GM12801 (cell line): Measurements from ENCODE around the gene STAC3.

Experiments used
- TF ChIP-seq, protein P1 (sequence below): IDR thresholded peaks from one replicate; pipeline ENCODE4 v1.5.1; 2011; ENCODE audit warnings: control low read depth; ENCODE audit not compliant: insufficient read length; ENCODE audit errors: extremely low read depth

STAC3 gene

DNA sequence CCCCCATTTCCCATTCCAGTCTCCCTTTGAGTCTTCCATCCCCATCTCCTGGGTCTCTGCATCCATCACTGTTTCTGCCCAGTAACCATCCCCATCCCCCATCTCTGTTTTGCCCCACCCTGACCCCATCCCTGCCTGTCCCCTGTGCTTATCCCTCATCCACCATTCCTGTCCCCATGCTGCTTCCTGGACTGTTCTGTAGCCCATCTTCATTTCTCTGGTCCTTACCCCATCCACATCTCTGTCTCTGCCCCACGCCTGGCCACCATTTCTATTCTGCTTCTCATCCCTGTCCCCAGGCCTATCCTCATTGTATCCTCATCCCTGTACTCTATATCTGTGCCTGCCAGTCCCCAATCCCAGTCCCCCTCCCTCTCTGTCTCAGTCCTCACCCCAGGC is 30.2 kb downstream of the STAC3 start:
- TF ChIP-seq, protein P1, sequence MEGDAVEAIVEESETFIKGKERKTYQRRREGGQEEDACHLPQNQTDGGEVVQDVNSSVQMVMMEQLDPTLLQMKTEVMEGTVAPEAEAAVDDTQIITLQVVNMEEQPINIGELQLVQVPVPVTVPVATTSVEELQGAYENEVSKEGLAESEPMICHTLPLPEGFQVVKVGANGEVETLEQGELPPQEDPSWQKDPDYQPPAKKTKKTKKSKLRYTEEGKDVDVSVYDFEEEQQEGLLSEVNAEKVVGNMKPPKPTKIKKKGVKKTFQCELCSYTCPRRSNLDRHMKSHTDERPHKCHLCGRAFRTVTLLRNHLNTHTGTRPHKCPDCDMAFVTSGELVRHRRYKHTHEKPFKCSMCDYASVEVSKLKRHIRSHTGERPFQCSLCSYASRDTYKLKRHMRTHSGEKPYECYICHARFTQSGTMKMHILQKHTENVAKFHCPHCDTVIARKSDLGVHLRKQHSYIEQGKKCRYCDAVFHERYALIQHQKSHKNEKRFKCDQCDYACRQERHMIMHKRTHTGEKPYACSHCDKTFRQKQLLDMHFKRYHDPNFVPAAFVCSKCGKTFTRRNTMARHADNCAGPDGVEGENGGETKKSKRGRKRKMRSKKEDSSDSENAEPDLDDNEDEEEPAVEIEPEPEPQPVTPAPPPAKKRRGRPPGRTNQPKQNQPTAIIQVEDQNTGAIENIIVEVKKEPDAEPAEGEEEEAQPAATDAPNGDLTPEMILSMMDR = no peak

DNA sequence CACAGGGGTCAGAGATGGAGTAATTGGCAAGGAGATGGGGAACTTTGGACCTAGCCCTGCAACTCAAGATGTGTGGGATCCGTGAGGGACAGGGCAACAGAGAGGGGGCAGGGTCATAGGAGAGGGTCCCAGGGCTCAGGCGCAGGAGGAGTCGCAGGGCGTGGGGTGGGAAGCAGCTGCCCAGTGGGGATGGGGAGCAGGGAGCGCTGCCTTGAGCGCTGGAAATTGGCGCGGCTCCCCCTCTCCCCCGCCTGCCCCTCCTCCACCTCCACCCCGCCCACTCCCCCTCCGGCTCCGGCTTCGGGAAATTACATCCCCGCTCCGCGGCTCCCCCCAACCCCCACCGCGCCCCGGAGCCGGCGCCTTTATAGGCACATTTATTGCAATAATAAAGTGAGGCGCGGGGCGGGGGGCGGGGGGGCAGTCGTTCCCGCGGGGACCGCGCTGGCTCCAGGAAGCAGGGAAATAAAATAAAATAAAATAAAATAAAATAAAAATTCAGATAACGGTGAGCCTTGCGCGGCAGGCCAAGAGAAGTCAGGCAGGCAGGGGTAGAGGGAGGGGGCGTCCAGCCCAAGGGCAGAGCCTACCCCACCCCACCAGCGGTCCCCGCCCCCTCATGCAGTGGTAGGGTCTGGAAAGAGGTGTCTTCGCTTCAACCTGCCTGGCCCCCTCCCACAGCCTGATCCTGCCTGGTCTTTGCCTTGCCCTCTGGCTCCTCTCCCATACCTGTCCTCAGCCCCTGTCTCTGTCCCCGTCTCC is 30.8 kb downstream of the STAC3 start:
- TF ChIP-seq, protein P1 = no peak

DNA sequence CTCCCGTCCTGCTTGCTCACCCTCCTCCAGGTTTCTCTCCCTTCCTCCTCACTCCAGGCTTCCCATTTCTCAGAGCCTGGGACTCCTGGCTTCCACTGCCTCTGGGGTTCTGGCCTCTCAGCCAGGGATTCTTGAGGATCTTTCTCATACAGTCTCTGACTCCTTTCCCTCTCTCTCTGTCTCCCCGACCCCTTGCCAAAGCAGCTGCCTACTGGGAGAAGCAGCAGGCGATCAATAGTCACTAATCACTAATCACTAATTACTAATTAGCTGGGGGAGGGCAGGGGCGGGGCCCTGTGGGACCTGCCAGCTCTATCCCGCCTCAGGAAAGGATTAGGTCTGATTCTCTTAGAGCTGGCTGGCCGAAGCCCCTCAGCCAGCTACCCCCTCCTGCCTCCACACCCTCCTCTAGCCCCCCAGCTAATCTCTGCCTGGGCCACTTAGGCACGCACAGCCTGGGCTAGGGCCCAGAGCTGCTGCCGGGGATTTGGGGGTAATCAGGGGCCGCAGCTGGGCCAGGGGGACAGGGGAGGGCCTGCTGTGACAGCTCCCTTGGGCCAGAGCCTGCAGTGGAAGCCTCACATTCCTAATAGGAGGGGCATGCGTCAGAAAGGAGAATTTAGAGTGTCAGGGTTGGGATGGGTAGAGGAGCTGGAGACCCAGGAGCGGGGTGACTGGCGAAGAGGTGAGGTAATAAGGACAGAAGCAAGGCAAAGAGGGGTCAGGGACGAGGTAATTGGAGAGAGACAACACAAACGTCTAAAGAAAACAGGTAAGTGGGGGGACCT is 31.6 kb downstream of the STAC3 start:
- TF ChIP-seq, protein P1 = no peak

DNA sequence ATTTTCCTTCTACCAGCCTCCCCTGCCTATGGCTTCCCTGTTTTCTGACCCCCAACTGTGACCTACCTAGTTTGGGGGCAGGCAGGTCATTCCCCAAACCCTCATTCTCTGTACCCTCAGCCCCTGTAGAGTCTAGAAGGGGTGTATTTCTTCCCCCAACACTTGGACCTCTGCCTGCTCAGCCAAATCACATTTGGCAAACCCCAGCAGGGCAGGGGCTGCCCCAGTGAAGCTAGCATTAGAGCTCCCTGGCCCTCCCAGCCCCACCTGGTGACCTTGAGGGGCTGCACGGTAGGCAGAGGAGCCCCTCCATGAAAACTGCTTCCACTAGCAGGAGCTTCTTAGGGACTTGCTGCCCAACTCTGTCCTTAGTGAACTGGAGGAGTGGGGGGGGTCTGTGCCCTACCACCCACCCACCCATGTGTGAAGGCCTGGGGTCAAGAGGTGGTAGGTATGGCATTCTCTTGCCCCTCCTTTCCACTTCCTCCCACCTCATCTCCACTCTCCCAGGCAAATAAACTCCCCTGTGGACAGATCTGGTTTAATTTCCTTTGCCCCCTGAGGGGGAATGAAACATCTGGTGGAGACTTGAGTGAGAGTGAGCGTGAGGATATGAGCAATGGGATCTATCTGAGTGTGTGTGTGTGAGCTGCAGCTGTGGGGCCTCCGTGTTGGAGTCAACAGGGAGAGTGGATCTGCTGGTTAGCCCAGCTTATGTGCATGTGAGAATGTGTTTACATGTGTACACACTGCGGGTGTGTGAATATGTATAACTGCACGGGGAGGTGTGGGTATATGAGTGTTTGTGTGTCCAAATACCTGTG is 32.7 kb downstream of the STAC3 start:
- TF ChIP-seq, protein P1 = no peak

DNA sequence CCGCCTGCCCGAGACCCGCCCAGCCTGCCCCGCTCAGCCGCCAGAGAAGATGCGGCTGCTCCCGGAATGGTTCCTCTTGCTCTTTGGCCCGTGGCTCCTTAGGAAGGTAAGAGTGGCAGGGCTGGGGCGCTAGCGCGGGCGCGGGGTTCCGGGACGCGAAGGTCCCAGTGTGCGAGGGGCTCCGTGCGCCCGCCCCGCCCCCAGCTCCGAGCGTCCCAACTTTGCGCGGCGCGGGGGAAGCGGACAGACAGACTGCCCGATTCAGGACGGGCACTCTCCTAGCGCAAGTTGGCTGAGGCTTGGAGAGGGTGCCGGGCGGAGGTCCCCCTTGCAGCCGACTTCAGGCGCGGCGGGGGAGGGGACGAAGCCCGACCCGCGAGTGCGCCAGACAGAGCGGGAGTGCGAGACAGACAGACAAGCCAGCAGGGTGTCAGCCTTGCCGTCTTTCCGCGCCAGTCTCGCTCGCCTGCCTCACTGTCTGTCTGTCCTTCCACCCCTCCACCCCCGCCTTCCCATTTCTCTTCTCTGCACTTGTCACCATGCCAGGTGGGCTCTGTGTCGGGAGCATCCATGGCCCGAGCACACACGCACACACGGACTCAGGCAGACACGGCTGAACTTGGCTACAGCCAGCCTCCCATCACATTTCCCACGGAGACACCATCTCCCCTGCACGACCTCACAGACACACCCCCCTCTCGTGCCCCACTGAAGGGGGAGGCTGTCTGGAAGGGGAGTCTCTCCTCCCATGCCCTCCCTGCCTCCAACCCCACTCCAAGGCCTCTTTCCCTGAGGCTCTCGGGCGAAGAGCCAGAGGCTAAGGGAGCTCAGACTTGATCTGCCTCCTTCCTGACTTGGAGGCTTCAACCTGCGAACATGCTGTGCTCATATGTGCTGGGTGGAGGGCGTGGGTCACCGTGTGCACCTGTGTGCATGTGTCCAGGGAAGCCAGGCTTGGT is 33.8 kb downstream of the STAC3 start:
- TF ChIP-seq, protein P1 = no peak

DNA sequence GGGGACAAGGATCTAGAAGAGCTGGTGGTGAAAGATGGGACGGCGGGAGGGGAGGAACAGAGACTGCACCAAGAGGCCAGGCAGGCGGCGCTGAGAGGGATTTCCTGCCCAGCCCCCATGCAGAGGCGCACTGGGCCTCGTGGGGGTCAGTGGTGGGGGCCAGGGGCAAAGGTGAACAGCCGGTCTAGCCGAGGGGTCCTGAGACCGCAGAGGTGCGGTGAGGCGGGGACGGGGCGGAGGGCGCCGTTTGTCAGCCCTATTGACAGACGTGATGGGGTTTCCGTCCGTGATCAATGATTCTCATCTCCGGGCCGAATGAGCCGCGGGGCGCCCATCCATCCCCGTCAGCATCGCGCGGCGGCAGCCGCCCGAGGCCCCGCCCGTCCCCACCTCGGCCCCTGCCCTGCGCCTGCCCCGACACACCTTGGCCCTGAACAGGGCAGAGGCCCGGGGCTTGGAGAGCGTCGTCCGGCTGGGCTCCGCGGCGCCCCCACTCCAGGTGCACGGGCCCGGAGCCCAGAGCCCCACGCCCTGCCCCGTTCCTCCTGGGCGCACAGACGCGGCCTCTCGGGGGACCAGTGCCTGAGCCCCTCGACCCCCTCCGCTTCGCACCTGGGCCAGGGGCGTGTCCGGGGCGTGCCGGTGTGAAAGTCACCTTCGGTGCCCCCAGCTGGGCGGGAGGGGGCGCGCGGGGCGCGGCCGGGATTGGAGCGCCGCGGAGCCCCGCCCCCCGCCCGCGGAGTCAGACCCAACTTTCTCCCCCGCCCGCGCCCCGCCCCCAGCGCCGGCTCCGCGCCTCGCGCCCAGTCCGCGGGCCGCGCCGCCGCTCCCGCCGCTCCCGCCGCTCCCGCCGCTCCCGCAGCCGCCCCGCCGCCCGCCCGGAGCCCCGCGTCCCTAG is 34.7 kb downstream of the STAC3 start, which contains the start of gene NXPH4:
Gene NXPH4 (plus strand): TSS at position 781 of the 898 bp plus-strand sequence. CDS start 176 bp downstream, outside the sequence.
- TF ChIP-seq, protein P1 = no peak
